ENCODE results near the gene SRM.

Gene SRM

DNA sequence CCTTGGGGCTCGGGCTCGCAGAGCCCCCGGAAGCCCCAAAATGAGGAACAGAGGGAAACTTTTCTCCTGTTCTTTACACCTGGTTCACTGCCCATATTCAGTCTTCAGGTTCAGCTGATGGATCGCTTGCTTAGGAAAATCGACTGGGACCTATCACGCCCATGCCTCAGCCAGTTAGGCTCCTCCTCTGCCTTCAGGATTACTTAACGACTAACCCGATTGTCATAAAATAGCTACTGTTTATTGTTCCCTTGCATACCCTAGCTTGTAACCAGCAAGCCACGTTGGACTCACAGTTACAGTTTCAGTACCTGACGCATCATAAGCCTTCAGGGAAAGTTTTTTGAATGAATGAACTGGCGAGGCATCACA, 46.7 kb downstream of the SRM start:
- DNase-seq (ENCODE audit: low read depth), result no peak

- peak; percentile 82 for DNase-seq (ENCODE audit: low read depth)
Observed at GRCh38 chr1:11012260-11013159, 47.3 kb downstream of the SRM start, which contains the start of gene TARDBP. TARDBP (plus strand) TSS chr1:11012654; CDS start chr1:11013728, 1,074 bp downstream.

All from stimulated activated CD8-positive, alpha-beta memory T cell treated with anti-CD3 and anti-CD28 coated beads, Interleukin-4, amount 100 ng/mL, for 24 hours (primary cell).